Stimulated activated CD4-positive, alpha-beta T cell treated with anti-CD3 and anti-CD28 coated beads, TNF-alpha, amount 100 ng/mL, for 4 hours (primary cell): ENCODE measurements around the gene TRIO.
"Not testable (repeated sequence)": the region's sequence is repeated elsewhere in the genome, so short reads cannot be mapped to it uniquely, and the experiment has no call there.

Source experiments
- DNase-seq, 3 experiments: peaks; one replicate each; pipeline ENCODE4 v3.0.0-alpha.2; 2020; ENCODE audit warnings: low read depth in 3 of 3

The TRIO gene

GRCh38 chr5:14386884-14387624 is 243.9 kb downstream of the TRIO start:
- no peak for DNase-seq

- DNase-seq: no peak
Measured at GRCh38 chr5:14388741-14389140, 245.6 kb downstream of the TRIO start.

GRCh38 chr5:14392552-14392951 is 249.4 kb downstream of the TRIO start:
- not testable (repeated sequence) for DNase-seq

- no peak for DNase-seq
Measured at GRCh38 chr5:14394365-14394764, 251.2 kb downstream of the TRIO start.

GRCh38 chr5:14395411-14395810 is 252.3 kb downstream of the TRIO start:
- no peak for DNase-seq

- no peak for DNase-seq
Measured at GRCh38 chr5:14396066-14396465, 252.9 kb downstream of the TRIO start.

- DNase-seq: no peak
Measured at GRCh38 chr5:14396737-14397136, 253.6 kb downstream of the TRIO start.

GRCh38 chr5:14397717-14398116 is 254.6 kb downstream of the TRIO start:
- DNase-seq: no peak

- no peak for DNase-seq
Measured at GRCh38 chr5:14399054-14399692, 256.0 kb downstream of the TRIO start.

- DNase-seq: no peak
Measured at GRCh38 chr5:14400085-14400484, 256.9 kb downstream of the TRIO start.

GRCh38 chr5:14400611-14401010 is 257.5 kb downstream of the TRIO start:
- DNase-seq: no peak

- no peak for DNase-seq
Measured at GRCh38 chr5:14401639-14402038, 258.5 kb downstream of the TRIO start.

- no peak for DNase-seq
Measured at GRCh38 chr5:14402424-14402823, 259.3 kb downstream of the TRIO start.

GRCh38 chr5:14404780-14405179 is 261.6 kb downstream of the TRIO start:
- no peak for DNase-seq

GRCh38 chr5:14405267-14405666 is 262.1 kb downstream of the TRIO start:
- DNase-seq: no peak

- DNase-seq: no peak
Measured at GRCh38 chr5:14405706-14406553, 262.8 kb downstream of the TRIO start.

- DNase-seq: no peak
Measured at GRCh38 chr5:14406554-14406849, 263.4 kb downstream of the TRIO start.

- no peak for DNase-seq
Measured at GRCh38 chr5:14407051-14407450, 263.9 kb downstream of the TRIO start.

GRCh38 chr5:14407746-14408175 is 264.6 kb downstream of the TRIO start:
- no peak for DNase-seq

GRCh38 chr5:14408969-14409586 is 265.9 kb downstream of the TRIO start:
- no peak for DNase-seq

GRCh38 chr5:14410068-14410393 is 266.9 kb downstream of the TRIO start:
- no peak for DNase-seq

GRCh38 chr5:14410394-14411201 is 267.5 kb downstream of the TRIO start:
- DNase-seq: no peak
